LNCaP clone FGC (cell line): ENCODE data around the gene SLC7A5.
"Not testable (repeated sequence)": the region's sequence is repeated elsewhere in the genome, so short reads cannot be mapped to it uniquely, and the experiment has no call there.

ENCODE experiments used
- DNase-seq: peaks from one replicate; pipeline ENCODE4 v3.0.0-alpha.2; 2011; ENCODE audit warnings: low read depth
- H3K4me3 ChIP-seq: 2 replicates; pipeline ENCODE4 v1.5.1; 2011; ENCODE audit warnings: mild to moderate bottlenecking, low read depth, low read length, control low read depth
- CTCF ChIP-seq: IDR thresholded peaks from 2 replicates; pipeline ENCODE4 v1.5.1; 2012; ENCODE audit warnings: mild to moderate bottlenecking; ENCODE audit not compliant: control insufficient read depth, insufficient read depth; ENCODE audit errors: extremely low read depth

Gene SLC7A5

GRCh38 chr16:87860553-87861299 lies 8.6 kb downstream of the SLC7A5 start:
- no peak for TF ChIP-seq CTCF
- DNase-seq, result no peak
- no peak overlapping the region for H3K4me3 ChIP-seq

- DNase-seq, H3K4me3 ChIP-seq: not testable (repeated sequence)
Measured at GRCh38 chr16:87858151-87858993, 10.9 kb downstream of the SLC7A5 start.

GRCh38 chr16:87856791-87857228 lies 12.5 kb downstream of the SLC7A5 start:
- no peak overlapping the region for H3K4me3 ChIP-seq
- no peak for TF ChIP-seq CTCF
- DNase-seq, result no peak

GRCh38 chr16:87855852-87856715 lies 13.2 kb downstream of the SLC7A5 start:
- no peak for TF ChIP-seq CTCF
- DNase-seq, result peak; percentile 68

GRCh38 chr16:87854907-87855683 lies 14.2 kb downstream of the SLC7A5 start:
- DNase-seq, result no peak
- H3K4me3 ChIP-seq, result no peak overlapping the region
- TF ChIP-seq CTCF, result no peak

More at GRCh38 chr16:87855852-87856715, 13.2 kb downstream of the SLC7A5 start:
- H3K4me3 ChIP-seq, result peak overlapping the region; percentile 26

- no peak overlapping the region for H3K4me3 ChIP-seq
- no peak for DNase-seq
- TF ChIP-seq CTCF, result no peak
Measured at GRCh38 chr16:87854053-87854906, 15.0 kb downstream of the SLC7A5 start.
